Psoas muscle (tissue), 8 donors: ENCODE measurements around the gene KCNJ1. TPM values are rescaled to one million over a fixed set of nuclear protein-coding genes. Genes with fewer than 3 reads are reported as not detected.

Experiments
- ATAC-seq, 4 donors: fragments of 200-7000 bp; cut with Tn5 transposase; one replicate each; pipeline ENCODE4 v1.9.1; 2020; ENCODE audit warnings: moderate library complexity in 3 of 4, mild to moderate bottlenecking in 2 of 4
- DNase-seq, 2 donors: peaks; one replicate each; pipeline ENCODE4 v3.0.0-alpha.2; 2020
- H3K27ac ChIP-seq: fragments of 200-600 bp; one replicate; pipeline ENCODE4 v1.8.0; 2022
- H3K27me3 ChIP-seq, 3 donors: fragments of 200-600 bp in 1 of 3; one replicate each; pipeline versions ENCODE4 v1.6.1 to v1.8.0; 2013 to 2022; ENCODE audit warnings: low read length in 2 of 3, mild to moderate bottlenecking in 2 of 3, moderate library complexity in 1 of 3; ENCODE audit not compliant: insufficient read depth in 3 of 3
- H3K36me3 ChIP-seq, 2 donors: fragments of 200-600 bp in 1 of 2; one replicate each; pipeline versions ENCODE4 v1.6.1 to v1.8.0; 2013 to 2022; ENCODE audit warnings: low read depth in 1 of 2, mild to moderate bottlenecking in 1 of 2, moderate library complexity in 1 of 2; ENCODE audit not compliant: insufficient read depth in 1 of 2
- H3K4me1 ChIP-seq: fragments of 200-600 bp; one replicate; pipeline ENCODE4 v1.8.0; 2022
- H3K4me3 ChIP-seq: fragments of 200-600 bp; one replicate; pipeline ENCODE4 v1.8.0; 2022; ENCODE audit warnings: mild to moderate bottlenecking
- H3K9me3 ChIP-seq: fragments of 200-600 bp; one replicate; pipeline ENCODE4 v1.8.0; 2022
- WGBS, 3 donors: extraction: QIAGEN DNeasy Blood & Tissue Kit; methylation state at CpG; one replicate each; pipeline versions ENCODE4 v1.1.6 to v1.1.7; 2013; 5-methylcytosine and 5-hydroxymethylcytosine counted together
- intact Hi-C, 2 donors: fragments of 100-400 bp; cut with DNase I; formaldehyde crosslinking; loops; one replicate each; pipeline versions ENCODE4 v1.11.0 to v1.14.2; 2022
- polyA plus RNA-seq, 3 donors: library from polyadenylated mRNA; stranded (reverse); fragments of 200-250 nt; gene quantifications; one replicate each; pipeline ENCODE4 v1.2.3, GENCODE V29; 2013
- total RNA-seq, 4 donors: library from RNA; stranded (reverse); fragmentation: NEBNext Ultra II Directional in 2 of 4; extraction: Animal tissue kit (Norgen Biotek cat#: 25700) in 2 of 4; gene quantifications; one replicate each; pipeline versions ENCODE4 v1.2.1 to v1.2.4, GENCODE V29; 2021 to 2023
- TF ChIP-seq, protein P1 (sequence below): fragments of 200-600 bp; IDR thresholded peaks from one replicate; pipeline ENCODE4 v1.8.0; 2022; ENCODE audit warnings: antibody characterized with exemption
- donor health status: healthy with polysubstance abuse.
- donor health status: DM: no; HTN: no; CAD: no; lungs with moderate emphysema.
- donor health status: Bipolar disorder and iron deficiency.
- donor health status: healthy.
- donor health status: DM: yes; HTN: yes; CAD: no.
- donor health status: DM: no; HTN: no; CAD: no.
- donor health status: DM: no; HTN: no; CAD: no.
- donor health status: DM: yes; HTN: yes; CAD: no.

The KCNJ1 gene
- total and polyA plus RNA-seq, 7 donors, result not detected

- Histone ChIP-seq H3K27ac (no peak overlapping the region), H3K4me3 (no peak overlapping the region), H3K36me3 (no peaks in the 10 kb centered on the region), H3K4me1 (no peaks in the 10 kb centered on the region), H3K27me3 (peaks cover 0 to 7% (median 0%) of the 10 kb centered on the region in 3 donors), H3K9me3 (no peaks in the 10 kb centered on the region)
- no peak for DNase-seq
- no peak for ATAC-seq
- intact Hi-C loops, result no loop called here
- 89 to 90% (median 90%) methylated on average over 8 of the region's 8 CpGs for WGBS, 3 donors
- TF ChIP-seq, protein P1, sequence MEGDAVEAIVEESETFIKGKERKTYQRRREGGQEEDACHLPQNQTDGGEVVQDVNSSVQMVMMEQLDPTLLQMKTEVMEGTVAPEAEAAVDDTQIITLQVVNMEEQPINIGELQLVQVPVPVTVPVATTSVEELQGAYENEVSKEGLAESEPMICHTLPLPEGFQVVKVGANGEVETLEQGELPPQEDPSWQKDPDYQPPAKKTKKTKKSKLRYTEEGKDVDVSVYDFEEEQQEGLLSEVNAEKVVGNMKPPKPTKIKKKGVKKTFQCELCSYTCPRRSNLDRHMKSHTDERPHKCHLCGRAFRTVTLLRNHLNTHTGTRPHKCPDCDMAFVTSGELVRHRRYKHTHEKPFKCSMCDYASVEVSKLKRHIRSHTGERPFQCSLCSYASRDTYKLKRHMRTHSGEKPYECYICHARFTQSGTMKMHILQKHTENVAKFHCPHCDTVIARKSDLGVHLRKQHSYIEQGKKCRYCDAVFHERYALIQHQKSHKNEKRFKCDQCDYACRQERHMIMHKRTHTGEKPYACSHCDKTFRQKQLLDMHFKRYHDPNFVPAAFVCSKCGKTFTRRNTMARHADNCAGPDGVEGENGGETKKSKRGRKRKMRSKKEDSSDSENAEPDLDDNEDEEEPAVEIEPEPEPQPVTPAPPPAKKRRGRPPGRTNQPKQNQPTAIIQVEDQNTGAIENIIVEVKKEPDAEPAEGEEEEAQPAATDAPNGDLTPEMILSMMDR, result no peak
Measured at GRCh38 chr11:128819198-128819597, 47.9 kb downstream of the KCNJ1 start.

GRCh38 chr11:128814856-128815705 is 52.0 kb downstream of the KCNJ1 start:
- H3K27ac ChIP-seq, result no peak overlapping the region
- TF ChIP-seq, protein P1, result no peak
- ATAC-seq (peak in 3 of 4 donors; percentile 44 to 64 (median 45)), DNase-seq (peak; percentile 56 to 82)
- WGBS, 3 donors, result 23 to 31% (median 31%) methylated on average over 9 of the region's 9 CpGs
- no peaks in the 10 kb centered on the region for H3K9me3 ChIP-seq
- H3K36me3 ChIP-seq, result peaks cover 0 to 5% of the 10 kb centered on the region in 2 donors
- no peak overlapping the region for H3K4me3 ChIP-seq
- intact Hi-C loops, result no loop called here
- H3K27me3 ChIP-seq, result no peaks in the 10 kb centered on the region
- no peaks in the 10 kb centered on the region for H3K4me1 ChIP-seq

- peaks cover 0 to 15% of the 10 kb centered on the region in 2 donors for H3K36me3 ChIP-seq
- intact Hi-C loops, result no loop called here
- 65 to 84% (median 73%) methylated on average over 4 of the region's 4 CpGs for WGBS, 3 donors
Measured at GRCh38 chr11:128813729-128814128, 53.4 kb downstream of the KCNJ1 start.

GRCh38 chr11:128810784-128811514 is 56.1 kb downstream of the KCNJ1 start:
- no peak overlapping the region for H3K27ac ChIP-seq
- H3K27me3 ChIP-seq, result no peaks in the 10 kb centered on the region
- no peak overlapping the region for H3K4me3 ChIP-seq
- intact Hi-C loops, result no loop called here
- TF ChIP-seq, protein P1, result no peak
- 74 to 79% (median 75%) methylated on average over 8 of the region's 8 CpGs for WGBS, 3 donors
- DNase-seq (no peak), ATAC-seq (no peak)
- no peaks in the 10 kb centered on the region for H3K4me1 ChIP-seq
- peaks cover 0 to 21% of the 10 kb centered on the region in 2 donors for H3K36me3 ChIP-seq
- H3K9me3 ChIP-seq, result no peaks in the 10 kb centered on the region

More at GRCh38 chr11:128813729-128814128, 53.4 kb downstream of the KCNJ1 start:
- Histone ChIP-seq H3K4me1 (no peaks in the 10 kb centered on the region), H3K27ac (no peak overlapping the region), H3K4me3 (no peak overlapping the region), H3K27me3 (no peaks in the 10 kb centered on the region), H3K9me3 (no peaks in the 10 kb centered on the region)
- TF ChIP-seq, protein P1, result no peak
- ATAC-seq, result no peak
- no peak for DNase-seq
